Activated T-cell treated with anti-CD3 and anti-CD28 coated beads, Interleukin-2, amount 50 U/mL, for 1 hour (primary cell): ENCODE data around the gene RERE.
"Not testable (repeated sequence)": the region's sequence is repeated elsewhere in the genome, so short reads cannot be mapped to it uniquely, and the experiment has no call there.

Experiments
- DNase-seq: peaks from one replicate; pipeline ENCODE4 v3.0.0-alpha.2; 2020

Gene RERE

GRCh38 chr1:8390707-8391106 is 426.7 kb downstream of the RERE start:
- DNase-seq = no peak

GRCh38 chr1:8389958-8390535 is 427.4 kb downstream of the RERE start:
- DNase-seq = no peak

GRCh38 chr1:8388732-8389562 is 428.5 kb downstream of the RERE start:
- no peak for DNase-seq

- DNase-seq = no peak
Measured at GRCh38 chr1:8386247-8386646, 431.2 kb downstream of the RERE start.

- no peak for DNase-seq
Measured at GRCh38 chr1:8384577-8384976, 432.9 kb downstream of the RERE start.

GRCh38 chr1:8384088-8384487 is 433.4 kb downstream of the RERE start:
- no peak for DNase-seq

- no peak for DNase-seq
Measured at GRCh38 chr1:8382608-8383505, 434.6 kb downstream of the RERE start.

GRCh38 chr1:8382051-8382505 is 435.4 kb downstream of the RERE start:
- no peak for DNase-seq

- no peak for DNase-seq
Measured at GRCh38 chr1:8381618-8382017, 435.8 kb downstream of the RERE start.

GRCh38 chr1:8380310-8380709 is 437.1 kb downstream of the RERE start:
- not testable (repeated sequence) for DNase-seq

- DNase-seq = no peak
Measured at GRCh38 chr1:8379513-8380186, 437.8 kb downstream of the RERE start.

- no peak for DNase-seq
Measured at GRCh38 chr1:8378981-8379470, 438.4 kb downstream of the RERE start.

- no peak for DNase-seq
Measured at GRCh38 chr1:8378178-8378577, 439.3 kb downstream of the RERE start.

- DNase-seq = no peak
Measured at GRCh38 chr1:8377271-8377981, 440.0 kb downstream of the RERE start.

GRCh38 chr1:8376358-8376840 is 441.0 kb downstream of the RERE start:
- no peak for DNase-seq

- DNase-seq = no peak
Measured at GRCh38 chr1:8374812-8375211, 442.6 kb downstream of the RERE start.

- DNase-seq = no peak
Measured at GRCh38 chr1:8374356-8374755, 443.1 kb downstream of the RERE start.

- DNase-seq = no peak
Measured at GRCh38 chr1:8373581-8374241, 443.7 kb downstream of the RERE start.

- DNase-seq = no peak
Measured at GRCh38 chr1:8373125-8373524, 444.3 kb downstream of the RERE start.

- no peak for DNase-seq
Measured at GRCh38 chr1:8371372-8371991, 446.0 kb downstream of the RERE start.

GRCh38 chr1:8370905-8371315 is 446.5 kb downstream of the RERE start:
- DNase-seq = no peak
